ENCODE results near the gene ZSCAN31. TPM values are rescaled to one million over a fixed set of nuclear protein-coding genes. Genes with fewer than 3 reads are reported as not detected.

ZSCAN31 gene
- total RNA-seq, 2 donors from 2014 or later = 4.2 to 15.4 TPM

DNA sequence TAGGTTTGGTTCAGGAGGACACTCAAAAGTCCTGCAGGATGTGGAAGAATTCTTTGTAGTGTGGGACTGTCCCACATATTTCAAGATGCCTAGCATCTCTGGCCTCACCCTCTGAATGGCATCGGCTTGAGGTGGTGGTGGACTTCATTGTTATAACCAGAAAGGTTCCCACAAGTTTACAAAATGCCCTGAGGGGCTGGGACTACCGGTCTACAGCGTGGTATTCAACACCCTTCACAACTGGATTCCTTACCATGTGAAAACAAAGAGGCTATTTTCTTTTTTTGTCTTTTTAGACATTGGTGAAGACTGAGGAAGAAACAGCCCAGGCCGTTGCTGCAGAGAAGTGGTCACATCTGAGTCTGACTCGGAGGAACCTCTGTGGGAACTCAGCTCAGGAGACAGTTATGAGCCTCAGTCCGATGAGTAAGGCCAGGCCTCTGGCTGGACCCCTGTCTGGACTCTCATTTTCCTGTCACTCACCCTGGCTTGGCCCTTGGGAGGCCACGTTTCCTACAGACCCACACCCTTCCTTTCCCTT lies 39.4 kb downstream of the ZSCAN31 start:
- peaks cover 8% of the 10 kb centered on the region for H3K36me3 ChIP-seq
- no peaks in the 10 kb centered on the region for H3K27me3 ChIP-seq (replicated peaks; ENCODE audit: insufficient read depth)
- H3K27ac ChIP-seq = no peak overlapping the region
- no peak for TF ChIP-seq CTCF (IDR thresholded peaks at IDR 0.05)
- H3K4me3 ChIP-seq = no peak overlapping the region
- no peak for ATAC-seq (ENCODE audit: insufficient number of reproducible peaks, low FRiP score, low read depth)
- H3K9me3 ChIP-seq = no peaks in the 10 kb centered on the region
- no peaks in the 10 kb centered on the region for H3K4me1 ChIP-seq (ENCODE audit: control insufficient read depth in 1 of 2, low read depth in 2 of 2)
- no peak for DNase-seq (ENCODE audit: low spot score)

- Histone ChIP-seq H3K4me3 (no peak overlapping the region), H3K27ac (no peak overlapping the region), H3K27me3 (replicated peaks; ENCODE audit: insufficient read depth) (no peaks in the 10 kb centered on the region), H3K4me1 (ENCODE audit: control insufficient read depth in 1 of 2, low read depth in 2 of 2) (no peaks in the 10 kb centered on the region), H3K9me3 (no peaks in the 10 kb centered on the region), H3K36me3 (peaks cover under 1% of the 10 kb centered on the region)
- no peak for ATAC-seq (ENCODE audit: insufficient number of reproducible peaks, low FRiP score, low read depth)
- no peak for TF ChIP-seq CTCF (IDR thresholded peaks at IDR 0.05)
- DNase-seq (ENCODE audit: low spot score) = no peak
These were observed 40.6 kb downstream of the ZSCAN31 start for GRCh38 chr6:28295326-28295725.

GRCh38 chr6:28291573-28291972 lies 44.4 kb downstream of the ZSCAN31 start:
- peaks cover 8% of the 10 kb centered on the region for H3K36me3 ChIP-seq
- no peak overlapping the region for H3K4me3 ChIP-seq
- no peaks in the 10 kb centered on the region for H3K9me3 ChIP-seq
- H3K27ac ChIP-seq = no peak overlapping the region
- H3K4me1 ChIP-seq (ENCODE audit: control insufficient read depth in 1 of 2, low read depth in 2 of 2) = no peaks in the 10 kb centered on the region
- DNase-seq (ENCODE audit: low spot score) (no peak), ATAC-seq (ENCODE audit: insufficient number of reproducible peaks, low FRiP score, low read depth) (no peak)
- H3K27me3 ChIP-seq (replicated peaks; ENCODE audit: insufficient read depth) = no peaks in the 10 kb centered on the region
- no peak for TF ChIP-seq CTCF (IDR thresholded peaks at IDR 0.05)

GRCh38 chr6:28282926-28283325 lies 53.0 kb downstream of the ZSCAN31 start:
- no peak overlapping the region for H3K27ac ChIP-seq
- peaks cover 5 to 12% of the 10 kb centered on the region in 2 donors for H3K4me1 ChIP-seq (ENCODE audit: control insufficient read depth in 1 of 2, low read depth in 2 of 2)
- ATAC-seq (ENCODE audit: insufficient number of reproducible peaks, low FRiP score, low read depth) (no peak), DNase-seq (ENCODE audit: low spot score) (no peak)
- H3K9me3 ChIP-seq = no peaks in the 10 kb centered on the region
- H3K36me3 ChIP-seq = peaks cover 25% of the 10 kb centered on the region
- no peak overlapping the region for H3K4me3 ChIP-seq
- no peaks in the 10 kb centered on the region for H3K27me3 ChIP-seq (replicated peaks; ENCODE audit: insufficient read depth)
- TF ChIP-seq CTCF (IDR thresholded peaks at IDR 0.05) = no peak

- Histone ChIP-seq H3K4me1 (ENCODE audit: control insufficient read depth in 1 of 2, low read depth in 2 of 2) (peaks cover 5 to 12% of the 10 kb centered on the region in 2 donors), H3K27ac (peak within 1 kb of the TSS in 1 of 2 donors; percentile 35), H3K27me3 (replicated peaks; ENCODE audit: insufficient read depth) (no peaks in the 10 kb centered on the region), H3K36me3 (peaks cover 19% of the 10 kb centered on the region), H3K4me3 (peak within 1 kb of the TSS; percentile 78), H3K9me3 (no peaks in the 10 kb centered on the region)
- ATAC-seq (ENCODE audit: insufficient number of reproducible peaks, low FRiP score, low read depth) (peak; percentile 35), DNase-seq (ENCODE audit: low spot score) (peak; percentile 5)
- TF ChIP-seq CTCF (IDR thresholded peaks at IDR 0.05) = no peak
These were observed 54.5 kb downstream of the ZSCAN31 start, which contains the start of gene PGBD1 for GRCh38 chr6:28281288-28282064. Gene PGBD1, plus strand, starts transcription at chr6:28281572. Its CDS starts 2,242 bp downstream, at chr6:28283814.

Measured in thoracic aorta (tissue), 2 donors.